Coronary artery (tissue), 2 donors: ENCODE measurements around the gene RHOG.
"Not testable (repeated sequence)": the region's sequence is repeated elsewhere in the genome, so short reads cannot be mapped to it uniquely, and the experiment has no call there.

ENCODE experiments used
- DNase-seq: peaks from one replicate; pipeline ENCODE4 v3.0.0-alpha.2; 2017; ENCODE audit warnings: low spot score
- H3K27ac ChIP-seq, 2 donors: fragments of 200-600 bp; sonication (generic); one replicate each; pipeline ENCODE4 v1.5.1; 2016 to 2019
- H3K4me3 ChIP-seq: fragments of 200-600 bp; sonication (generic); 2 replicates; pipeline ENCODE4 v1.5.1; 2016; ENCODE audit warnings: mild to moderate bottlenecking, moderate library complexity
- TF ChIP-seq, protein P1 (sequence below): fragments of 200-600 bp; sonication (generic); IDR thresholded peaks from one replicate; pipeline ENCODE4 v1.5.1; 2019; ENCODE audit warnings: antibody characterized with exemption

The RHOG gene

DNA sequence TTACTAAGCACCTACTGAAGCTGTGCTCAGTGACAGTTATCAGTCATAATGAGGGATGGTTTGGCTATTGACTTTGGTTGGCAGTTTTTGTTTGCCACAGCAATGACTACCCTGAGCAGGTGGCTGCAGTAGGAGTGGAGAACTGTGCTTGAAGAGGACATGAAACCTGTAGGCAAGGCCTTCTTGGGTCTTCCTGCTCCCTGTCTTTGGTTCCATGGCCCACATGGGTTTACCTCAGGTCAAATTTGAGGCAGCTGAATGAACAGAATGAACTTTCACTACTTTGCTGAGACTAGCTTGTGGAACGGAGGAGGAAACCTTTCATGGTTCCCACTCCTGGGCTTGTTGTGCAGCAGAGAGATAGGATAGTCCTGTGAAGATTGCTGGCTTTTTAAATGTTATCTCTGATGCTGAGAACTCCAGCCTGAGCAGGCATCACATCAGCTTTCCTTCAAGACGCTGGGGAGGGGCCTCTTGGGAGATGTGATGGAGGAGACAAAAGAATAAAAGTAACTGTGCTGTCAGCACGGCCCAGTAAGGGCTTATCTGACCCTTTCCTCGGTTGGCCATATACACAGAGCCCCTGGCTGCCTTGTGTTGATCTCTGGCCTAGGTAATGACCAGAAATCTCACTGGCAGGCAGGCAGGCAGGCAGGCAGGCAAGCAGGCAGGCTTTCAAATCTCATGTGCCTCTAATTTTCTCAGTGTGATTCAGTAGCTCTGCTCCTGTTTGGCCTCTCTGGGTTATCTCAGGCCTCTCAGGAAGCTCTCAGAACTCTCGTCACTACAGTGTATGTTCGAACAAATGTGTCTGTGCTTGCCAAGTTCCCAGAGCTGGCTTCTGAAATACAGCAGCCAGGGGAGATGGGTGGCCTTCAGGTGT lies 26.7 kb upstream of the RHOG start:
- DNase-seq, result no peak
- TF ChIP-seq, protein P1, sequence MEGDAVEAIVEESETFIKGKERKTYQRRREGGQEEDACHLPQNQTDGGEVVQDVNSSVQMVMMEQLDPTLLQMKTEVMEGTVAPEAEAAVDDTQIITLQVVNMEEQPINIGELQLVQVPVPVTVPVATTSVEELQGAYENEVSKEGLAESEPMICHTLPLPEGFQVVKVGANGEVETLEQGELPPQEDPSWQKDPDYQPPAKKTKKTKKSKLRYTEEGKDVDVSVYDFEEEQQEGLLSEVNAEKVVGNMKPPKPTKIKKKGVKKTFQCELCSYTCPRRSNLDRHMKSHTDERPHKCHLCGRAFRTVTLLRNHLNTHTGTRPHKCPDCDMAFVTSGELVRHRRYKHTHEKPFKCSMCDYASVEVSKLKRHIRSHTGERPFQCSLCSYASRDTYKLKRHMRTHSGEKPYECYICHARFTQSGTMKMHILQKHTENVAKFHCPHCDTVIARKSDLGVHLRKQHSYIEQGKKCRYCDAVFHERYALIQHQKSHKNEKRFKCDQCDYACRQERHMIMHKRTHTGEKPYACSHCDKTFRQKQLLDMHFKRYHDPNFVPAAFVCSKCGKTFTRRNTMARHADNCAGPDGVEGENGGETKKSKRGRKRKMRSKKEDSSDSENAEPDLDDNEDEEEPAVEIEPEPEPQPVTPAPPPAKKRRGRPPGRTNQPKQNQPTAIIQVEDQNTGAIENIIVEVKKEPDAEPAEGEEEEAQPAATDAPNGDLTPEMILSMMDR, result no peak
- Histone ChIP-seq H3K27ac (peak overlapping the region; percentile 6 to 35), H3K4me3 (no peak overlapping the region)

DNA sequence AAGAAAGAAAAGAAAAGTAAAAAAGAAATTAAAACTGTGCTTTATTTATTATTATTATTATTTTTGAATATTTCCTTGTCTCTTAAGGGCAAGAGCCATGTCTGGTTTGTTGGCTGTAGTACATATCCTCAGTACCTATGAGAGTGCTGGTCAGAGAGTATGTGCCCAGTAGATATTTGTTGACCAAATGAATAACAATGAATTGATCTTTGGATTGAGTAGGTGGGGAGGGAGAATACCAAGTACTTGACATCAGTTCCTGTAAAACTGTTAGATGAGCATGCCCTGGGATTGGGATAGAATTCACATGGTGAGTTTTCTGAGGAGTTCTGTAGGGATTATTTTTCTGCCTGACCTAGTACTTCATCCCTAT lies 26.1 kb upstream of the RHOG start:
- TF ChIP-seq, protein P1, result no peak
- H3K27ac ChIP-seq, result peak overlapping the region; percentile 6 to 35
- no peak for DNase-seq
- no peak overlapping the region for H3K4me3 ChIP-seq

DNA sequence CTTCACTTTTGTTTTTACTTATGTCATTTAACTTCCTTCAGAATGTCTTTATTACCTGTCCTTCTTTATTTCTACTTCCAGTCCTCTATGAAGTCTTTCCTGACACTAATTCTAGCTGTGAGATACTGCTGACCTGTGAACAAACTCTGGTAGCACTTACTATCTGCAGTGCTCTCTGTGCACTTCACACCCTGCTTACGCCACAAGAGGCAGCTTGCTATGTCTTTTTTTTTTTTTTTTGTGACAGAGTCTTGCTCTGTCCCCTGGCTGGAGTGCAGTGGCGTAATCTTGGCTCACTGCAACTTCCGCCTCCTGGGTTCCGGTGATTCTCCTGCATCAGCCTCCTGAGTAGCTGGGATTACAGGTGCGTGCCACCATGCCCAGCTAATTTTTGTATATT lies 25.4 kb upstream of the RHOG start:
- no peak overlapping the region for H3K4me3 ChIP-seq
- DNase-seq, result no peak
- no peak overlapping the region for H3K27ac ChIP-seq
- TF ChIP-seq, protein P1, result no peak

DNA sequence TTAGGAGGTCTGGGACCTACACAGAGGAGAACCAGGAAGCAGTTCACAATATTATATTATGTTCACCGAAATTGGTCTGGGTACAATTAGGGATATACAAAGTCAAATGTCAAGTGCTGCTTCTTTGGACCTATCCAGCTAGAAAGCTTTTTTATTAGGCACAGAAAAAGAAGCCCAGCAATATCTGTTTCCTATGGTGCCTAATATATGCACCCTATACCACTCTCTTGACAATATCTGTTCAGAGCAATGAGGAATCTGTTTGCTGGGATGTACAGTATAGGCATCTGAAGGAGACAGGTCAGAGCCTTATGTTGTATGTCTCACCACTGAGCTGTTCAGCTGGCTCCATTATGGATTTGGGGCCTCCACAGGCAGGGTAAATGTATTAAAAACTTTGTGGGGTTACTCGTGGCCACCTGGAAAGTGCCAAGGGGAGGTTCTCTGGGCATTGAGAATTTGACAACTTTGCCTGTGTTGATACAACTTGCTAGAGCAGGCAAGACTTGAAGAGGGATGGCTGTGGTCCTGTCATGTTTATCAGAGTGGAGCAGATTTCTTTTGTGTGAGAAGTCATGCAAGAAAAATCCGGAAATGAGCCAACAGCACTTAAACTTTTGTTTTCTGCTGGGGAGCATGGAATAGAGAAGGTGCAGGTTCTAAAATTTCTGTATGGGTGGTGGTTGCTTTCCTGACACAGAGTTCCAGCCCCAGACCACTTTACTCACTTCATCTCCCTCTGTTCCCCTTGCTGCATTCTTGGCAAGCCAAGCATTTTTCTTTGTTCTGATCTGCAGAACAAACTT lies 24.8 kb upstream of the RHOG start:
- TF ChIP-seq, protein P1, result no peak
- Histone ChIP-seq H3K4me3 (peak overlapping the region; percentile 2), H3K27ac (peak overlapping the region in 1 of 2 donors; percentile 58)
- DNase-seq, result no peak

DNA sequence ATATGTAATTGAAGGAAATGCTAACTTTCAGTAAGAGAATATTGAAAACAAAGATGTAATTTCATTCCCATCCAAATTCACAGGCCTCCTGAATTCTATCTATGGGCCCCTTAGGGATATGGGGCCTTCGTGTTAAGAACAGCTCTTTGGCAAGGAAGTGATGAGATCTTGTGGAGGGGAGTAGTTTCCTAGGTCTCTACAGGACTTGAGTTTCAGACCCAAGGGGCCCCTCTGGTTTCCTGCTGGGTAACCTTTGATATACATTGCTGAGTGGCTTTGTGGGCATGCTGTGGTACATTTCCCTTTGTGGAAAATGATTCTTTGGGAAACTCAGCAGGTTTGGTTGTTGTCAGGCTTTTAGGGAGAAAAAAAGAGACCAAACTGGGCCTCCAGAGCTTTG lies 20.9 kb upstream of the RHOG start:
- DNase-seq, result no peak
- TF ChIP-seq, protein P1, result no peak
- H3K27ac ChIP-seq, result no peak overlapping the region
- H3K4me3 ChIP-seq, result no peak overlapping the region

DNA sequence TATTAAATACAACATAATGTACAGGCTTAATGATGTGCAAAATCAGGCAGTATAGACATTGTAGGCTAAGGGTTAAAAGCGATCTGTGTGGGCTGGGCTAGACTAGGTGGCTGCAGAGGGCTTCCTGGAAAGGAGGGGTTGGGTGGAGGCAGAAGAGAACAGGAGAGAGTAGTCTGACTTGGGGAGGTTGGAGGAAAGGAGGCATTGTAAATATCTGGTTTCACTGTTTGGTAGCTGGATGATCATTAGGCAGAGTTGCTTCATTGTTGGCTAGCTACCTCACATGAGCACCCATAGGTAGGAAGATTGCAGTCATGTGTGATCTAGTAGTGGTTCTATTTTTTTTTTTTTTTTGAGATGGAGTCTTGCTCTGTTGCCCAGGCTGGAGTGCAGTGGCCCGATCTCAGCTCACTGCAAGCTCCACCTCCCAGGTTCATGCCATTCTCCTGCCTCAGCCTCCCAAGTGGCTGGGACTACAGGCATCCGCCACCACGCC lies 20.2 kb upstream of the RHOG start:
- not testable (repeated sequence) for H3K4me3 ChIP-seq, DNase-seq, H3K27ac ChIP-seq

DNA sequence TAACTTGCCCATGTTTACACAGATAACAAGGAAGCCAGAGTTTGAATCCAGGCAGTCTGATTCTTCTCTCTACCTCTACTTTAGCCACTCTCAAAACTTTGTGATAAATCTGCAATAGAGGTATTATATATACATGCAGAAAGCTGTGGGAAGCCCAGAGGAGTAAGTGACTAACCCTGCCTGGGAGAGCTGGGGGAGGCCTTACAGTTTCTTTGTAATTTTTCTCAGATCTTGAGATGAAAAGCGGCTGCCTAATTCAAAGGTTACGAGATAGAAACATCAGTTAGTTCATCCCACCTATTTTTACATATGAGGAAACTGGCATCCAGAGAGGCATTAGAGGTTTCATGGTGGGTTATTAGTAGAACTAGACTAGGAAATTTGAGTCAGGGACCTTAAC lies 19.6 kb upstream of the RHOG start:
- no peak overlapping the region for H3K4me3 ChIP-seq
- TF ChIP-seq, protein P1, result no peak

More for the DNA sequence above, 19.6 kb upstream of the RHOG start:
- no peak overlapping the region for H3K27ac ChIP-seq
- no peak for DNase-seq
